OCI-LY1 (cell line): ENCODE results near the gene TACR3.
"Not testable (repeated sequence)": the region's sequence is repeated elsewhere in the genome, so short reads cannot be mapped to it uniquely, and the experiment has no call there.

Experiments used
- H2AFZ ChIP-seq: fragments of 200-600 bp; sonication (generic), shearing (Covaris generic); 2 replicates; pipeline ENCODE4 v1.6.0; 2014; ENCODE audit warnings: antibody characterized with exemption, mild to moderate bottlenecking, low read length
- H3F3A ChIP-seq: fragments of 200-600 bp; sonication (generic), shearing (Covaris generic); 2 replicates; pipeline ENCODE4 v1.6.0; 2014; ENCODE audit warnings: mild to moderate bottlenecking, antibody characterized with exemption, low read length, moderate library complexity; ENCODE audit not compliant: insufficient read depth
- H3K27ac ChIP-seq: fragments of 200-600 bp; sonication (generic); 2 replicates; pipeline ENCODE4 v1.5.1; 2014; ENCODE audit warnings: low read length, mixed run types, mild to moderate bottlenecking, low read depth; ENCODE audit not compliant: poor library complexity, severe bottlenecking
- H3K27me3 ChIP-seq: fragments of 200-600 bp; sonication (generic); 2 replicates; pipeline ENCODE4 v1.6.0; 2014; ENCODE audit warnings: antibody characterized with exemption, mild to moderate bottlenecking, low read length, moderate library complexity; ENCODE audit not compliant: insufficient read depth
- H3K36me3 ChIP-seq: fragments of 200-600 bp; sonication (generic); 2 replicates; pipeline ENCODE4 v1.6.1; 2014; ENCODE audit warnings: mild to moderate bottlenecking, antibody characterized with exemption, low read length, moderate library complexity, mixed read lengths; ENCODE audit not compliant: insufficient read depth
- H3K4me1 ChIP-seq: fragments of 200-600 bp; sonication (generic); 2 replicates; pipeline ENCODE4 v1.5.1; 2014; ENCODE audit warnings: mild to moderate bottlenecking, low read length, moderate library complexity; ENCODE audit not compliant: insufficient read depth, severe bottlenecking
- H3K4me2 ChIP-seq: fragments of 200-600 bp; sonication (generic), shearing (Covaris generic); 2 replicates; pipeline ENCODE4 v1.6.1; 2014; ENCODE audit warnings: low read length
- H3K4me3 ChIP-seq: fragments of 200-600 bp; sonication (generic); 2 replicates; pipeline ENCODE4 v1.5.1; 2014; ENCODE audit warnings: low read length, low read depth, mild to moderate bottlenecking, mixed read lengths; ENCODE audit not compliant: poor library complexity, severe bottlenecking
- H3K79me2 ChIP-seq: fragments of 200-600 bp; shearing (Covaris generic); 2 replicates; pipeline ENCODE4 v1.6.1; 2016; ENCODE audit warnings: mixed run types, low read length, mixed read lengths; ENCODE audit not compliant: insufficient read depth
- H3K9ac ChIP-seq: fragments of 200-600 bp; sonication (generic), shearing (Covaris generic); 2 replicates; pipeline ENCODE4 v1.6.1; 2014; ENCODE audit warnings: mild to moderate bottlenecking, low read length, mixed read lengths
- H3K9me2 ChIP-seq: fragments of 200-600 bp; sonication (generic), shearing (Covaris generic); 2 replicates; pipeline ENCODE4 v1.6.1; 2014; ENCODE audit warnings: low read depth, mild to moderate bottlenecking, low read length, mixed read lengths
- H3K9me3 ChIP-seq: fragments of 200-600 bp; shearing (Covaris generic); 2 replicates; pipeline ENCODE4 v1.6.1; 2014; ENCODE audit warnings: low read length, mixed read lengths
- H4K20me1 ChIP-seq: fragments of 200-600 bp; sonication (generic), shearing (Covaris generic); 2 replicates; pipeline ENCODE4 v1.6.0; 2016; ENCODE audit warnings: mild to moderate bottlenecking, low read length; ENCODE audit not compliant: insufficient read depth
- EZH2 ChIP-seq: fragments of 200-600 bp; sonication (generic), shearing (Covaris generic); IDR thresholded peaks from 2 replicates; pipeline ENCODE4 v1.8.0; 2017; ENCODE audit warnings: borderline replicate concordance, mixed run types, mild to moderate bottlenecking, antibody characterized with exemption, low read length, moderate library complexity, mixed read lengths
- TF ChIP-seq, protein P1 (sequence below): fragments of 200-600 bp; sonication (generic), shearing (Covaris generic); IDR thresholded peaks from 2 replicates; pipeline ENCODE4 v1.5.1; 2017; ENCODE audit warnings: mild to moderate bottlenecking, antibody characterized with exemption, low read length, moderate library complexity, mixed read lengths

The TACR3 gene

DNA sequence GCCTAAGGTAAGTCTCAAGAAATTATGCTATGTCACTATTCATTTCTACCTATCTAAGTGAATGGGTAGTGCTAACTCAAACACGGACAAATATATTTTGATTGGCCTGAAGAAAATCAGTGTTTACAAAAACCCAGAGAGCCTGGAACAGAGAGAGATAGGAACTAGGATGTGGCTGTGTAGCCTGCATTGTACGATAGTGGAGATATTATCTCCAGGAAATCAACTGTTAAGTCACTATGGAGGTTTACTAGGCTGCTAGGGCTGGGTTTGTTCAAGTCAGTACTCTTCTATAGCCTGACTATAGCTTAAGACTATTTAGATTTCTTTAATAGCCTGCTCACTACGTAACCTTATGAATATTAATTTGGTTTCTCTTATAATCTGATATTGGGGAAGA is 127.9 kb downstream of the TACR3 start:
- Histone ChIP-seq H3K4me2 (no peak overlapping the region), H3K9me2 (no peaks in the 10 kb centered on the region), H3K4me3 (no peak overlapping the region), H3K9me3 (no peaks in the 10 kb centered on the region), H3F3A (no peaks in the 10 kb centered on the region), H3K36me3 (no peaks in the 10 kb centered on the region), H4K20me1 (no peaks in the 10 kb centered on the region), H2AFZ (no peak overlapping the region), H3K79me2 (no peaks in the 10 kb centered on the region), H3K4me1 (no peaks in the 10 kb centered on the region), H3K27me3 (no peaks in the 10 kb centered on the region), H3K27ac (no peak overlapping the region), H3K9ac (no peak overlapping the region)
- no peak for TF ChIP-seq EZH2
- TF ChIP-seq, protein P1, sequence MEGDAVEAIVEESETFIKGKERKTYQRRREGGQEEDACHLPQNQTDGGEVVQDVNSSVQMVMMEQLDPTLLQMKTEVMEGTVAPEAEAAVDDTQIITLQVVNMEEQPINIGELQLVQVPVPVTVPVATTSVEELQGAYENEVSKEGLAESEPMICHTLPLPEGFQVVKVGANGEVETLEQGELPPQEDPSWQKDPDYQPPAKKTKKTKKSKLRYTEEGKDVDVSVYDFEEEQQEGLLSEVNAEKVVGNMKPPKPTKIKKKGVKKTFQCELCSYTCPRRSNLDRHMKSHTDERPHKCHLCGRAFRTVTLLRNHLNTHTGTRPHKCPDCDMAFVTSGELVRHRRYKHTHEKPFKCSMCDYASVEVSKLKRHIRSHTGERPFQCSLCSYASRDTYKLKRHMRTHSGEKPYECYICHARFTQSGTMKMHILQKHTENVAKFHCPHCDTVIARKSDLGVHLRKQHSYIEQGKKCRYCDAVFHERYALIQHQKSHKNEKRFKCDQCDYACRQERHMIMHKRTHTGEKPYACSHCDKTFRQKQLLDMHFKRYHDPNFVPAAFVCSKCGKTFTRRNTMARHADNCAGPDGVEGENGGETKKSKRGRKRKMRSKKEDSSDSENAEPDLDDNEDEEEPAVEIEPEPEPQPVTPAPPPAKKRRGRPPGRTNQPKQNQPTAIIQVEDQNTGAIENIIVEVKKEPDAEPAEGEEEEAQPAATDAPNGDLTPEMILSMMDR, result no peak

DNA sequence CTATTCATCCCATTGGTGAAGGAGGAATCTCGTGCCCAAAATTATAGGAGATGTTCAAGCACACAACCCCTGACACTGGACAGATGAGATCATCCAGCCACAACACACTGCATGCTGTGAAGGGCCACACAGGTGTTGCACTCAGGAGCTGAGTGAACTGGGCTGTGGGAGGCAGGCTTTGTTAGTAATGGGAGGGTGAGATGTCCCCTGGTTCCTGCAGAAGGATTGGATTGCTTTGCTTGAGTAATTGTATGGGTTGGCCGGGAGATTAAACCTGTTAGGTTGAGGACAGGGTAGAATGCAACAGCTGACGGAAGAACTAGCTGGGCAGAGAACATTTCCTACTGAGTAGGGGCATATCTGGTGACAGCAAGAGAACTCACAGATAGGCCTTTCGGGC is 152.2 kb downstream of the TACR3 start:
- Histone ChIP-seq H3K9me2 (no peaks in the 10 kb centered on the region), H3K4me3 (no peak overlapping the region), H3K36me3 (no peaks in the 10 kb centered on the region), H3K79me2 (no peaks in the 10 kb centered on the region), H4K20me1 (no peaks in the 10 kb centered on the region), H3K27me3 (no peaks in the 10 kb centered on the region), H3K9ac (no peak overlapping the region), H3K4me1 (no peaks in the 10 kb centered on the region), H3F3A (no peaks in the 10 kb centered on the region), H3K27ac (no peak overlapping the region), H2AFZ (no peak overlapping the region), H3K9me3 (no peaks in the 10 kb centered on the region), H3K4me2 (no peak overlapping the region)
- TF ChIP-seq, protein P1, result no peak
- TF ChIP-seq EZH2, result no peak

DNA sequence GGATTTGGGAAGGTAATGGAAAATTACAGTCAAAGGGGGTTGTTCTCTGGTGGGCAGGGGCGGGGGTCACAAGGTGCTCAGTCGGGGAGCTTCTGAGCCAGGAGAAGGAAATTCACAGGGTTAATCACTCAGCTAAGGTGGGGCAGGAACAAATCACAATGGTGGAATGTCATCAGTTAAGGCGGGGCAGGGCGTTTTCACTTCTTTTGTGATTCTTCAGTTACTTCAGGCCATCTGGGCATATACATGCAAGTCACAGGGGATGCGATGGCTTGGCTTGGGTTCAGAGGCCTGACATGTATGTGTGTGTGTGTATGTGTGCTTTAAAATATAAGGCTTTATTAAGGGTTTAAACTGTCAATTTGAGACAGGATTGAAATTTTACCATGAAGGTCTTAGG is 160.6 kb downstream of the TACR3 start:
- not testable (repeated sequence) for H3F3A ChIP-seq, H3K4me3 ChIP-seq, H4K20me1 ChIP-seq, H3K9ac ChIP-seq, H3K4me2 ChIP-seq, H3K36me3 ChIP-seq, H3K9me3 ChIP-seq, H3K9me2 ChIP-seq, H3K27me3 ChIP-seq, H2AFZ ChIP-seq, H3K27ac ChIP-seq, H3K4me1 ChIP-seq, H3K79me2 ChIP-seq
